ENCODE results near the gene DDX5.
A peak's percentile ranks its signal among the peaks of the same experiment; 100 is the strongest.
"Not testable (repeated sequence)": the region's sequence is repeated elsewhere in the genome, so short reads cannot be mapped to it uniquely, and the experiment has no call there.

Gene DDX5

GRCh38 chr17:64506576-64507412 lies 705 bp upstream of the DDX5 start, which contains the start of gene CEP95:
TSS of gene CEP95 (plus strand) at chr17:64506977. CDS start at chr17:64507098, 121 bp downstream.
- DNase-seq: peak; percentile 95

- peak; percentile 86 for DNase-seq
Measured at GRCh38 chr17:64505340-64506200, 519 bp downstream of the DDX5 start.

GRCh38 chr17:64504769-64505339 lies 1.2 kb downstream of the DDX5 start:
- no peak for DNase-seq

- DNase-seq: no peak
Measured at GRCh38 chr17:64503821-64504768, 2.0 kb downstream of the DDX5 start.

- DNase-seq: no peak
Measured at GRCh38 chr17:64503341-64503740, 2.7 kb downstream of the DDX5 start.

GRCh38 chr17:64502809-64503208 lies 3.3 kb downstream of the DDX5 start:
- no peak for DNase-seq

- no peak for DNase-seq
Measured at GRCh38 chr17:64502021-64502420, 4.1 kb downstream of the DDX5 start.

- no peak for DNase-seq
Measured at GRCh38 chr17:64500862-64501765, 5.0 kb downstream of the DDX5 start.

- no peak for DNase-seq
Measured at GRCh38 chr17:64500487-64500859, 5.6 kb downstream of the DDX5 start.

- DNase-seq: no peak
Measured at GRCh38 chr17:64499805-64500486, 6.1 kb downstream of the DDX5 start.

GRCh38 chr17:64498308-64499203 lies 7.5 kb downstream of the DDX5 start:
- DNase-seq: no peak

- DNase-seq: no peak
Measured at GRCh38 chr17:64497565-64498035, 8.5 kb downstream of the DDX5 start.

- peak; percentile 90 for DNase-seq
Measured at GRCh38 chr17:64496786-64497564, 9.1 kb downstream of the DDX5 start, which contains the start of gene POLG2. TSS of gene POLG2 (minus strand) at chr17:64497054. CDS start at chr17:64496968, 86 bp downstream.

GRCh38 chr17:64496348-64496785 lies 9.7 kb downstream of the DDX5 start:
- no peak for DNase-seq

- not testable (repeated sequence) for DNase-seq
Measured at GRCh38 chr17:64495300-64495699, 10.8 kb downstream of the DDX5 start.

GRCh38 chr17:64494121-64494520 lies 12.0 kb downstream of the DDX5 start:
- no peak for DNase-seq

GRCh38 chr17:64492481-64493109 lies 13.5 kb downstream of the DDX5 start:
- DNase-seq: no peak

GRCh38 chr17:64491994-64492393 lies 14.1 kb downstream of the DDX5 start:
- DNase-seq: no peak

Data from NCI-H1092 (cell line).